K562 (cell line): ENCODE data around the gene ADM5. TPM values are rescaled to one million over a fixed set of nuclear protein-coding genes. Genes with fewer than 3 reads are reported as not detected.

Experiments used
- ATF3 ChIP-seq, 2 experiments: fragments of 450-650 bp in 1 of 2; sonication (generic) in 1 of 2; formaldehyde crosslinking in 1 of 2; IDR thresholded peaks in 1 of 2; conservative IDR thresholded peaks in 1 of 2; 2 replicates each; pipeline versions ENCODE4 v1.6.1 to v1.8.1; 2016 to 2023; ENCODE audit warnings: mild to moderate bottlenecking in 2 of 2, moderate library complexity in 2 of 2, inconsistent platforms in 1 of 2, missing genetic modification reagents in 1 of 2
- ATF4 ChIP-seq: fragments of 450-650 bp; formaldehyde crosslinking; IDR thresholded peaks from 2 replicates; pipeline ENCODE4 v1.4.0; 2022; ENCODE audit warnings: mild to moderate bottlenecking, moderate library complexity
- CBFA2T3 ChIP-seq: fragments of 450-650 bp; IDR thresholded peaks from 2 replicates; pipeline ENCODE4 v1.6.1; 2017
- CBX2 ChIP-seq: fragments of 200-600 bp; sonication (generic); IDR thresholded peaks from one replicate; pipeline ENCODE4 v1.6.1; 2012; ENCODE audit warnings: mild to moderate bottlenecking, low read length, inconsistent platforms; ENCODE audit not compliant: insufficient read depth, poor library complexity, severe bottlenecking
- FIP1L1 ChIP-seq: fragments of 200-400 bp; formaldehyde crosslinking; IDR thresholded peaks from 2 replicates; pipeline ENCODE4 v1.6.1; 2018; ENCODE audit warnings: mild to moderate bottlenecking, low read depth, low read length; ENCODE audit not compliant: poor library complexity, severe bottlenecking
- GATAD2B ChIP-seq: fragments of 450-650 bp; IDR thresholded peaks from 2 replicates; pipeline ENCODE4 v1.6.1; 2017; ENCODE audit warnings: mild to moderate bottlenecking, borderline replicate concordance
- GTF2B ChIP-seq: IDR thresholded peaks from 2 replicates; pipeline ENCODE4 v1.6.1; 2011; ENCODE audit not compliant: insufficient read length; ENCODE audit errors: extremely low read depth
- HNRNPH1 ChIP-seq: fragments of 200-400 bp; formaldehyde crosslinking; optimal IDR thresholded peaks from 2 replicates; pipeline ENCODE3; 2017; ENCODE audit warnings: low read depth, mild to moderate bottlenecking, low read length, moderate library complexity
- KLF16 ChIP-seq: IDR thresholded peaks from 2 replicates; pipeline ENCODE4 v1.6.1; 2016; ENCODE audit warnings: antibody characterized with exemption
- MBD2 ChIP-seq: sonication (generic); IDR thresholded peaks from 2 replicates; pipeline ENCODE4 v1.6.1; 2016; ENCODE audit warnings: low read depth, borderline replicate concordance
- NCOR1 ChIP-seq: fragments of 450-650 bp; IDR thresholded peaks from 2 replicates; pipeline ENCODE4 v1.6.1; 2016; ENCODE audit warnings: mild to moderate bottlenecking, moderate library complexity
- NR0B1 ChIP-seq: fragments of 450-650 bp; IDR thresholded peaks from one replicate; pipeline ENCODE4 v1.6.1; 2018; ENCODE audit warnings: mild to moderate bottlenecking, moderate library complexity; ENCODE audit not compliant: partially characterized antibody
- NR2F6 ChIP-seq: fragments of 450-650 bp; formaldehyde crosslinking; IDR thresholded peaks from 2 replicates; pipeline ENCODE4 v1.4.0; 2020; ENCODE audit warnings: mild to moderate bottlenecking
- RBM14 ChIP-seq: fragments of 200-400 bp; formaldehyde crosslinking; IDR thresholded peaks from 2 replicates; pipeline ENCODE4 v1.6.1; 2018; ENCODE audit warnings: low read depth, mild to moderate bottlenecking, low read length, moderate library complexity, borderline replicate concordance; ENCODE audit not compliant: insufficient read depth
- RBM39 ChIP-seq: fragments of 200-400 bp; formaldehyde crosslinking; optimal IDR thresholded peaks from 2 replicates; pipeline ENCODE3; 2018; ENCODE audit warnings: low read depth, low read length
- SIN3B ChIP-seq: fragments of 450-650 bp; IDR thresholded peaks from 2 replicates; pipeline ENCODE4 v1.6.1; 2017; ENCODE audit warnings: low read depth, mild to moderate bottlenecking, moderate library complexity
- ZNF217 ChIP-seq: sonication (generic); formaldehyde crosslinking; IDR thresholded peaks from 2 replicates; pipeline ENCODE4 v1.8.0; 2022; ENCODE audit warnings: mild to moderate bottlenecking, missing genetic modification reagents
- ZNF280B ChIP-seq: fragments of 250-450 bp; sonication (Bioruptor Pico); IDR thresholded peaks from 2 replicates; pipeline ENCODE4 v1.5.1; 2021; ENCODE audit warnings: mild to moderate bottlenecking
- ZNF431 ChIP-seq: sonication (generic); formaldehyde crosslinking; IDR thresholded peaks from 2 replicates; pipeline ENCODE4 v1.8.0; 2022; ENCODE audit warnings: mild to moderate bottlenecking, missing genetic modification reagents
- ZNF589 ChIP-seq: fragments of 200-800 bp; sonication (Bioruptor generic); IDR thresholded peaks from 2 replicates; pipeline ENCODE4 v1.6.1; 2016; ENCODE audit warnings: low read depth, missing genetic modification characterization, missing compliant biosample characterization
- ZNF699 ChIP-seq: fragments of 250-450 bp; sonication (Bioruptor Pico); IDR thresholded peaks from 2 replicates; pipeline ENCODE4 v1.8.0; 2021; ENCODE audit warnings: mild to moderate bottlenecking, moderate library complexity; ENCODE audit not compliant: insufficient replicate concordance
- polyA plus RNA-seq, 8 experiments: library from polyadenylated mRNA; depleted of rRNA in 4 of 8; stranded (reverse) in 5 of 8; unstranded in 3 of 8; fragments of >200 nt; fragmentation: Nextera tagmentation in 2 of 8; fragmentation: Illumina TruSeq in 1 of 8; extraction: Ambion mirVana in 2 of 8; extraction: Trizol in 1 of 8; gene quantifications; 2 replicates each; pipeline versions ENCODE4 v1.2.1 to v1.2.3, GENCODE V29; 2011 to 2014; ENCODE audit warnings: inconsistent platforms in 1 of 8, missing spikeins in 1 of 8
- total RNA-seq, 7 experiments: library from RNA; depleted of rRNA in 6 of 7; stranded (reverse); fragments of >200 nt in 6 of 7; fragmentation: Illumina TruSeq in 2 of 7; extraction: Trizol in 2 of 7; gene quantifications; 2 replicates each; pipeline versions ENCODE4 v1.2.1 to v1.2.3, GENCODE V29; 2011 to 2021; ENCODE audit warnings: low replicate concordance in 1 of 7

The ADM5 gene
- total and polyA plus RNA-seq, 9 of the 15 experiments (the other 6 are each of a cell fraction or from before 2014, with no cell fraction given) = 0.13 to 8.4 (median 2.0) TPM; not detected in 1

- TF ChIP-seq RBM39 (no peak), ZNF589 (CRISPR knock-in tag) (no peak), NCOR1 (no peak), GTF2B (no peak), ZNF280B (CRISPR knock-in tag) (no peak), CBX2 (no peak), ZNF699 (no peak), ZNF217 (CRISPR knock-in tag) (0 out of 2 replicates have a peak, but pooled peaks have one; percentile 45), ATF3 (IDR thresholded peaks at IDR 0.05) (no peak), ATF3 (CRISPR knock-in tag; conservative IDR thresholded peaks at IDR 0.05) (no peak), NR2F6 (CRISPR knock-in tag) (no peak), KLF16 (no peak), SIN3B (no peak), MBD2 (no peak), RBM14 (no peak), FIP1L1 (no peak), NR0B1 (no peak), ZNF431 (CRISPR knock-in tag) (no peak), ATF4 (CRISPR knock-in tag) (no peak), CBFA2T3 (no peak), GATAD2B (no peak), HNRNPH1 (no peak)
Measured at GRCh38 chr19:49664171-49665035, 25.0 kb upstream of the ADM5 start (continued).
